H1 (cell line): ENCODE data around the gene HINT3. TPM values are rescaled to one million over a fixed set of nuclear protein-coding genes. Genes with fewer than 3 reads are reported as not detected.

ENCODE experiments used
- EP300 ChIP-seq, 2 experiments: IDR thresholded peaks; 1 replicate in 1 of 2; 2 replicates in 1 of 2; pipeline ENCODE4 v1.6.1; 2011 to 2012; ENCODE audit warnings: low read depth in 2 of 2, low read length in 2 of 2, mild to moderate bottlenecking in 2 of 2, borderline replicate concordance in 1 of 2, inconsistent platforms in 1 of 2, moderate library complexity in 1 of 2
- POLR2AphosphoS5 ChIP-seq: IDR thresholded peaks from 2 replicates; pipeline ENCODE4 v1.6.1; 2011; ENCODE audit warnings: low read depth, low read length
- SUZ12 ChIP-seq: fragments of 200-600 bp; sonication (generic); IDR thresholded peaks from 2 replicates; pipeline ENCODE4 v1.6.1; 2012; ENCODE audit warnings: mild to moderate bottlenecking, inconsistent platforms, low read length, moderate library complexity, mixed read lengths
- polyA plus RNA-seq, 7 experiments: library from polyadenylated mRNA; depleted of rRNA in 3 of 7; stranded (reverse) in 5 of 7; unstranded in 2 of 7; fragments of >200 nt in 5 of 7; fragments of 200-250 nt in 2 of 7; gene quantifications; 1 replicate in 5 of 7; 2 replicates in 1 of 7; 4 replicates in 1 of 7; pipeline versions ENCODE4 v1.2.1 to v1.2.3, GENCODE V29; 2011 to 2013; ENCODE audit warnings: missing spikeins in 2 of 7, mixed read lengths in 2 of 7
- total RNA-seq: library from RNA; stranded (reverse); fragmentation: NEBNext Ultra II Directional; extraction: Animal tissue kit (Norgen Biotek cat#: 25700); gene quantifications from 2 replicates; pipeline ENCODE4 v1.2.1, GENCODE V29; 2021

Gene HINT3
- total and polyA plus RNA-seq, 2 of the 8 experiments (the other 6 are each of a cell fraction or from before 2014, with no cell fraction given) = 1.2 to 7.8 TPM

DNA sequence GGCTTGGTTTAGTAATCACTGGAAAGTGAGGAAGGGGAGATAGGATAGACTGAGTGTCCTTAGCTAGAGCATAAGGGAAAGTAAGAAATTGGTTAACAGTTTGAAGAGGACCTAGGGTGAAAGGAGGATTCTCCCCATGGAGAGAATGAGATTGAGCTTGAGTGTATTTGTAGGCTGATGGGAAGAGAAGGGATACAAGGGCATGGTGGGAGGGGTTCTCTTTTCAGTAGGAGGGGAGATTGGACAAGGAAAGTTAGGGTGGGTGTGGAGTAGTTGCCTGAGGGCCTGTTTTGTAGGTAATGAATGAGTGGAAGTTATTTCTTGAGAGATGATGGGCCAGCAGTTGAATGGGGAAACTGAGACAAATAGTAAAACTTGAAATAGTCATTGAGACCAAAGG lies 31.7 kb downstream of the HINT3 start (continued):
- TF ChIP-seq EP300 (IDR thresholded peaks at IDR 0.05; ENCODE audit: borderline replicate concordance in 1 of 2, low read depth in 2 of 2, low read length in 2 of 2) (no peak), POLR2AphosphoS5 (no peak), SUZ12 (no peak)
